Measurements from ENCODE around the gene OCA2.

- TF ChIP-seq POLR2AphosphoS5 (IDR thresholded peaks at IDR 0.05; ENCODE audit: low read depth, low read length) (no peak), HDAC6 (IDR thresholded peaks at IDR 0.05; ENCODE audit: low read depth, low read length) (no peak), USF2 (IDR thresholded peaks at IDR 0.05; ENCODE audit: low read length) (no peak), CREB1 (IDR thresholded peaks at IDR 0.05) (no peak), ATF3 (IDR thresholded peaks at IDR 0.05; ENCODE audit: insufficient read depth, low read depth, low read length) (no peak), EGR1 (IDR thresholded peaks at IDR 0.05; ENCODE audit: borderline replicate concordance, low read depth, low read length) (no peak), POLR2A (IDR thresholded peaks at IDR 0.05; ENCODE audit: control extremely low read depth in 1 of 2, low read depth in 2 of 2, low read length in 2 of 2) (no peak), ZNF274 (IDR thresholded peaks at IDR 0.05; ENCODE audit: borderline replicate concordance, extremely low read depth, low read length) (no peak)
Measured at GRCh38 chr15:27782125-27782524, 317.0 kb downstream of the OCA2 start.

Data from H1 (cell line).